Measurements from ENCODE around the gene PIK3AP1. TPM values are rescaled to one million over a fixed set of nuclear protein-coding genes. Genes with fewer than 3 reads are reported as not detected.

Gene PIK3AP1
- total RNA-seq, 2 donors from 2014 or later = 1.3 to 5.2 TPM

DNA sequence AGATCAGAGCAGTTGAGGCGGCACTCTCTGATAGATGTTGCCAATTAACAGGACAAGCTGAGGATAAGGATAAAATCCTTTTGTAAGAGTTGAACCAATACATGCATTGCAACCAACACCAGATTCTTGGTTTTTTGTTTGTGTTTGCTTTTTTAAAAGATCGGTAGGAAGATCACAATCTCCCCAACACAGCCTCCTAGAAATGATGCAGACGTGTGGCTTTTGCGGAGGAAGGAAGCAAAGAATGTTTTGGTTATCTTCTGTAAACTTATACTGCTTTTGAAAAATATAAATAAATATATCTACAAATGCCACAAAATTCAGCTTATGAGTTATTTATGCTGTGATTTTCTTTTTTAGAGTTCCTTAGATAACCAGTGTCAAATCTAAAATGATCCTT is 35.5 kb downstream of the PIK3AP1 start:
- Histone ChIP-seq H3K27me3 (ENCODE audit: control insufficient read depth, insufficient read depth, low read length, poor library complexity, severe bottlenecking) (no peaks in the 10 kb centered on the region), H3K4me1 (ENCODE audit: control insufficient read depth, insufficient read depth, low read length) (no peaks in the 10 kb centered on the region), H3K9ac (ENCODE audit: extremely low read depth, low read length, poor library complexity, severe bottlenecking) (no peak overlapping the region), H3K9me3 (ENCODE audit: control insufficient read depth, low read length) (no peaks in the 10 kb centered on the region), H3K4me3 (ENCODE audit: low read length) (no peak overlapping the region), H3K27ac (ENCODE audit: low read depth, low read length) (no peak overlapping the region), H3K36me3 (ENCODE audit: control insufficient read depth, insufficient read depth, low read length) (no peaks in the 10 kb centered on the region)
- 83 to 100% methylated on average over 1 of the region's 4 CpGs for WGBS, 2 experiments (ENCODE audit: insufficient coverage in 1 of 2, insufficient read length in 1 of 2)
- no peaks in the 10 kb centered on the region for H3K27me3 Mint-ChIP-seq (ENCODE audit: insufficient read depth)
- no peak overlapping the region for H3K27ac Mint-ChIP-seq
- no peak overlapping the region for H3K4me3 Mint-ChIP-seq
- peaks cover 7% of the 10 kb centered on the region for H3K4me1 Mint-ChIP-seq
- no peak for DNase-seq
- TF ChIP-seq, protein P1, sequence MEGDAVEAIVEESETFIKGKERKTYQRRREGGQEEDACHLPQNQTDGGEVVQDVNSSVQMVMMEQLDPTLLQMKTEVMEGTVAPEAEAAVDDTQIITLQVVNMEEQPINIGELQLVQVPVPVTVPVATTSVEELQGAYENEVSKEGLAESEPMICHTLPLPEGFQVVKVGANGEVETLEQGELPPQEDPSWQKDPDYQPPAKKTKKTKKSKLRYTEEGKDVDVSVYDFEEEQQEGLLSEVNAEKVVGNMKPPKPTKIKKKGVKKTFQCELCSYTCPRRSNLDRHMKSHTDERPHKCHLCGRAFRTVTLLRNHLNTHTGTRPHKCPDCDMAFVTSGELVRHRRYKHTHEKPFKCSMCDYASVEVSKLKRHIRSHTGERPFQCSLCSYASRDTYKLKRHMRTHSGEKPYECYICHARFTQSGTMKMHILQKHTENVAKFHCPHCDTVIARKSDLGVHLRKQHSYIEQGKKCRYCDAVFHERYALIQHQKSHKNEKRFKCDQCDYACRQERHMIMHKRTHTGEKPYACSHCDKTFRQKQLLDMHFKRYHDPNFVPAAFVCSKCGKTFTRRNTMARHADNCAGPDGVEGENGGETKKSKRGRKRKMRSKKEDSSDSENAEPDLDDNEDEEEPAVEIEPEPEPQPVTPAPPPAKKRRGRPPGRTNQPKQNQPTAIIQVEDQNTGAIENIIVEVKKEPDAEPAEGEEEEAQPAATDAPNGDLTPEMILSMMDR (conservative IDR thresholded peaks at IDR 0.05) = no peak
- H3K36me3 Mint-ChIP-seq (ENCODE audit: low read depth) = no peaks in the 10 kb centered on the region
- H3K9me3 Mint-ChIP-seq = peaks cover 3% of the 10 kb centered on the region

DNA sequence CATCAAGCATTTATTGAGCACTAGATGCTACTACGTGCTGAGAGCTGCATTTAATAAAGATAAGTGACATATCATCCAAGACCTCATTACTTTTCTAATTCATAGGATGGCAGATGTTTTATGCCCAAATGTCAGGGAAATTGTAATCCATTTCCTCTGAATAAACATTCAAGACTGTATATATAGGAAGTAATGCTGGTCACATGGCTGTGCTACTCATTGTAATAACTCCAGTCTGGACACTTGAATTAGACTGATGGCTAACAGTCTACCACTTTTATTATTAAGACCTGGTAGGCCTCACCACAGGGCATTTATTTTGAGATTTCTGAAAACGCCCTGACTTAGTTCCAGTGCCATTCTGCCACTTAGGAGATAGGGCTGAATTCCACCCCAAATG is 36.6 kb downstream of the PIK3AP1 start:
- H3K9me3 Mint-ChIP-seq = no peaks in the 10 kb centered on the region
- H3K27me3 Mint-ChIP-seq (ENCODE audit: insufficient read depth) = no peaks in the 10 kb centered on the region
- H3K4me1 Mint-ChIP-seq = peaks cover 7% of the 10 kb centered on the region
- Histone ChIP-seq H3K27ac (ENCODE audit: low read depth, low read length) (no peak overlapping the region), H3K4me3 (ENCODE audit: low read length) (no peak overlapping the region), H3K4me1 (ENCODE audit: control insufficient read depth, insufficient read depth, low read length) (no peaks in the 10 kb centered on the region), H3K36me3 (ENCODE audit: control insufficient read depth, insufficient read depth, low read length) (no peaks in the 10 kb centered on the region), H3K9ac (ENCODE audit: extremely low read depth, low read length, poor library complexity, severe bottlenecking) (no peak overlapping the region), H3K9me3 (ENCODE audit: control insufficient read depth, low read length) (no peaks in the 10 kb centered on the region), H3K27me3 (ENCODE audit: control insufficient read depth, insufficient read depth, low read length, poor library complexity, severe bottlenecking) (no peaks in the 10 kb centered on the region)
- no peaks in the 10 kb centered on the region for H3K36me3 Mint-ChIP-seq (ENCODE audit: low read depth)
- no peak overlapping the region for H3K4me3 Mint-ChIP-seq
- no peak overlapping the region for H3K27ac Mint-ChIP-seq
- DNase-seq = no peak
- WGBS, 2 experiments (ENCODE audit: insufficient coverage in 1 of 2, insufficient read length in 1 of 2) = 83 to 96% methylated on average over 1 to 2 of the region's 2 CpGs
- TF ChIP-seq, protein P1 (conservative IDR thresholded peaks at IDR 0.05) = no peak

DNA sequence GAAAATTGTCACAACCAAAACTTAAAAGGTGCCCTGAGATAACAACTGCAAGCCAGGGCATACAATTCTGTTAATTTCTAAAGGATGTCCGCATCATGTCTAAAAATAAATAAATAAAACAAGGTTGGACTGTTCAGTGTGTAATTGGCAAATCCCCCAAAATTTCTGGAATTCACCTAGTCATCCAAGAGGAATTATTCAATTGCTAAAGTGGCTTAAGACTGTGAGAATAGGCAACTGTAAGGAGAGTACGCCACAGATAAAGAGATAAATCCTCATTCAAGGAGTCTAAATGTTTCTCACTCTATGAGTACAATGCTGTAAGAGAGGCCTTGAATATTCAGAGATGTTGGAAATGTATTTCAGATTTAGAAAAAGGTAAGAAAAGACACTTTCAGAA is 37.2 kb downstream of the PIK3AP1 start:
- Mint-ChIP-seq H3K36me3 (ENCODE audit: low read depth) (no peaks in the 10 kb centered on the region), H3K27ac (no peak overlapping the region), H3K4me3 (no peak overlapping the region), H3K4me1 (peaks cover 7% of the 10 kb centered on the region), H3K9me3 (no peaks in the 10 kb centered on the region), H3K27me3 (ENCODE audit: insufficient read depth) (no peaks in the 10 kb centered on the region)
- DNase-seq = no peak
- no peak overlapping the region for H3K4me3 ChIP-seq (ENCODE audit: low read length)
- no peaks in the 10 kb centered on the region for H3K36me3 ChIP-seq (ENCODE audit: control insufficient read depth, insufficient read depth, low read length)
- no peaks in the 10 kb centered on the region for H3K9me3 ChIP-seq (ENCODE audit: control insufficient read depth, low read length)
- H3K9ac ChIP-seq (ENCODE audit: extremely low read depth, low read length, poor library complexity, severe bottlenecking) = no peak overlapping the region
- no peaks in the 10 kb centered on the region for H3K27me3 ChIP-seq (ENCODE audit: control insufficient read depth, insufficient read depth, low read length, poor library complexity, severe bottlenecking)
- 87 to 100% methylated on average over 1 to 2 of the region's 2 CpGs for WGBS, 2 experiments (ENCODE audit: insufficient coverage in 1 of 2, insufficient read length in 1 of 2)
- H3K27ac ChIP-seq (ENCODE audit: low read depth, low read length) = no peak overlapping the region
- H3K4me1 ChIP-seq (ENCODE audit: control insufficient read depth, insufficient read depth, low read length) = no peaks in the 10 kb centered on the region
- TF ChIP-seq, protein P1 (conservative IDR thresholded peaks at IDR 0.05) = no peak

Measured in endodermal cell (in vitro differentiated cells).